ENCODE measurements around the gene MCM9. TPM values are rescaled to one million over a fixed set of nuclear protein-coding genes. Genes with fewer than 3 reads are reported as not detected.

The MCM9 gene
- total RNA-seq, 1 donor from 2014 or later, result 15.6 TPM

DNA sequence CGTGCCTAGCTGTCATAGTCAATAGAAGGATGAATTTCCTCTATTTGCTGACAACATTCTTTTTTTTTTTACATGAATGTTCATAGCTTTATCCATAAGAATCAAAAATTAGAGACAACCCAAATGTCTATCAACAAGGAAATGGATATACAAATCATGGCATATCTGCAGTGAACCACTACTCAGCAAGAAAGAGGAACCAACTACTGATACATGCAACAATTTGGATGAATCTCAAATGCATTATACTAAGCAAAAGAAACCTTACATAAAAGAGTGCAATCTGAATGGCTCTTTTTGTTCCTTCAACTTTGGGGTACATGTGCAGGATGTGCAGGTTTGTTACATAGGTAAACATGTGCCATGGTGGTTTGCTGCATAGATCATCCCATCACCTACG is 17.7 kb upstream of the MCM9 start:
- no peak for DNase-seq (ENCODE audit: extremely low spot score, unreplicated experiment)
- no peak overlapping the region for H3K27ac Mint-ChIP-seq (ENCODE audit: unreplicated experiment)
- no peaks in the 10 kb centered on the region for H3K27me3 Mint-ChIP-seq (ENCODE audit: unreplicated experiment)
- no peaks in the 10 kb centered on the region for H3K4me1 Mint-ChIP-seq (ENCODE audit: unreplicated experiment)
- no peak overlapping the region for H3K4me3 Mint-ChIP-seq (ENCODE audit: unreplicated experiment)
- no peaks in the 10 kb centered on the region for H3K36me3 Mint-ChIP-seq (ENCODE audit: unreplicated experiment)
- TF ChIP-seq, protein P1, sequence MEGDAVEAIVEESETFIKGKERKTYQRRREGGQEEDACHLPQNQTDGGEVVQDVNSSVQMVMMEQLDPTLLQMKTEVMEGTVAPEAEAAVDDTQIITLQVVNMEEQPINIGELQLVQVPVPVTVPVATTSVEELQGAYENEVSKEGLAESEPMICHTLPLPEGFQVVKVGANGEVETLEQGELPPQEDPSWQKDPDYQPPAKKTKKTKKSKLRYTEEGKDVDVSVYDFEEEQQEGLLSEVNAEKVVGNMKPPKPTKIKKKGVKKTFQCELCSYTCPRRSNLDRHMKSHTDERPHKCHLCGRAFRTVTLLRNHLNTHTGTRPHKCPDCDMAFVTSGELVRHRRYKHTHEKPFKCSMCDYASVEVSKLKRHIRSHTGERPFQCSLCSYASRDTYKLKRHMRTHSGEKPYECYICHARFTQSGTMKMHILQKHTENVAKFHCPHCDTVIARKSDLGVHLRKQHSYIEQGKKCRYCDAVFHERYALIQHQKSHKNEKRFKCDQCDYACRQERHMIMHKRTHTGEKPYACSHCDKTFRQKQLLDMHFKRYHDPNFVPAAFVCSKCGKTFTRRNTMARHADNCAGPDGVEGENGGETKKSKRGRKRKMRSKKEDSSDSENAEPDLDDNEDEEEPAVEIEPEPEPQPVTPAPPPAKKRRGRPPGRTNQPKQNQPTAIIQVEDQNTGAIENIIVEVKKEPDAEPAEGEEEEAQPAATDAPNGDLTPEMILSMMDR (IDR thresholded peaks at IDR 0.05), result no peak
- no peaks in the 10 kb centered on the region for H3K9me3 Mint-ChIP-seq (ENCODE audit: unreplicated experiment)

DNA sequence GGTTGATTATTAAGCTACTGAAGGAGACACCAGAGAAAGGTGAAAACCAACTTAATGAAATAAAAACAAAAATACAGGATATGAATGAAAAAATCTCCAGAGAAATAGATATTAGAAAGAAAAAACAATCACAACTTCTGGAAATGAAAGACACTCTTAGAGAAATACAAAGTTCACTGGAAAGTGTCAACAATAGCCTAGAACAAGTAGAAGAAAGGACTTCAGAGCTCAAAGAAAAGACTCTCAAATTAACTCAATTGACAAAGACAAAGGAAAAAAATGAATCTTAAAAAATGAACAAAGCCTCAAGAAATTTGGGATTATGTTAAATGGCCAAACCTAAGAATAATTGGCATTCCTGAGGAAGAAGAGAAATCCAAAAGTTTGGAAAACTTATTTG is 10.3 kb upstream of the MCM9 start:
- no peak overlapping the region for H3K4me3 Mint-ChIP-seq (ENCODE audit: unreplicated experiment)
- peaks cover 45% of the 10 kb centered on the region for H3K9me3 Mint-ChIP-seq (ENCODE audit: unreplicated experiment)
- TF ChIP-seq, protein P1 (IDR thresholded peaks at IDR 0.05), result no peak
- H3K27me3 Mint-ChIP-seq (ENCODE audit: unreplicated experiment), result peaks cover 2% of the 10 kb centered on the region
- no peaks in the 10 kb centered on the region for H3K4me1 Mint-ChIP-seq (ENCODE audit: unreplicated experiment)
- peaks cover 4% of the 10 kb centered on the region for H3K36me3 Mint-ChIP-seq (ENCODE audit: unreplicated experiment)
- H3K27ac Mint-ChIP-seq (ENCODE audit: unreplicated experiment), result no peak overlapping the region
- no peak for DNase-seq (ENCODE audit: extremely low spot score, unreplicated experiment)

DNA sequence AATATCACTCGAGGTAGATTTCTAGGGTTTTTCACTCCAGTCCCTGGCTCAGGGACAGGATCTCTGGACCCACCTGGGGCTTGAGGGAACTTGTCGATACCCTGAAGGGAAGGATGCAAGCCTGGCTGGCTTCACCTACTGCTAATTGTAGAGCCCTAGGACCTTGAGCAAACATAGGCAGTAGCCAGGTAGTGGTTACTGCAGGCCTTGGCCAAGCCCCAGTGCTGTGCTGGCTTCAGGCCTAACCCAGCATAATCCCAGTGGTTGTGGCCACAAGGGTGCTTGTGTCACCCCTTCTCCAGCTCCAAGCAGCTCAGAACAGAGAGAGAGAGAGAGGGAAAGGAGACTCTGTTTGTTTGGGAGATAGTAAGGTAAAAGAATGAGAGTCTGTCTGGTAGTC is 5.8 kb upstream of the MCM9 start:
- Mint-ChIP-seq H3K9me3 (ENCODE audit: unreplicated experiment) (peaks cover 29% of the 10 kb centered on the region), H3K4me3 (ENCODE audit: unreplicated experiment) (no peak overlapping the region), H3K27me3 (ENCODE audit: unreplicated experiment) (peaks cover 2% of the 10 kb centered on the region), H3K36me3 (ENCODE audit: unreplicated experiment) (peaks cover 3% of the 10 kb centered on the region), H3K4me1 (ENCODE audit: unreplicated experiment) (peaks cover 2% of the 10 kb centered on the region), H3K27ac (ENCODE audit: unreplicated experiment) (no peak overlapping the region)
- no peak for DNase-seq (ENCODE audit: extremely low spot score, unreplicated experiment)
- TF ChIP-seq, protein P1 (IDR thresholded peaks at IDR 0.05), result no peak

DNA sequence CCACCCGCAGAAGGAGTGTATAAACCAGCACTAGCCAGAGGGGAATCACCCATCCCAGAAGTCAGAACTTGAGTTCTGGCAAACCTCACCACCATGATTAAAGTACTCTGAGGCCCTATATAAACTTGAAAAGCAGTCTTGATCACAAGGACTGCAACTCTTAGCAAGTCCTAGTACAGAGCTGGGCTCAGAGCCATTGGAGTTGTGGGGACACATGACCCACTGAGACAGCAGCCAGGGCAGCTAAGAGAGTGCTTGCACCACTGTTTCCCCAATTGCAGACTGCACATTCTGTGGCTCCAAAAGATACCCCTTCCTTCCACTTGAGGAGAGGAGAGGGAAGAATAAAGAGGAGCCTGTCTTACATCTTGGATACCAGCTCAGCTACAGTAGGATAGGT is 4.7 kb upstream of the MCM9 start:
- Mint-ChIP-seq H3K36me3 (ENCODE audit: unreplicated experiment) (peaks cover 3% of the 10 kb centered on the region), H3K9me3 (ENCODE audit: unreplicated experiment) (peaks cover 18% of the 10 kb centered on the region), H3K4me3 (ENCODE audit: unreplicated experiment) (no peak overlapping the region), H3K27me3 (ENCODE audit: unreplicated experiment) (peaks cover 2% of the 10 kb centered on the region), H3K4me1 (ENCODE audit: unreplicated experiment) (peaks cover 10% of the 10 kb centered on the region), H3K27ac (ENCODE audit: unreplicated experiment) (no peak overlapping the region)
- TF ChIP-seq, protein P1 (IDR thresholded peaks at IDR 0.05), result no peak
- no peak for DNase-seq (ENCODE audit: extremely low spot score, unreplicated experiment)

DNA sequence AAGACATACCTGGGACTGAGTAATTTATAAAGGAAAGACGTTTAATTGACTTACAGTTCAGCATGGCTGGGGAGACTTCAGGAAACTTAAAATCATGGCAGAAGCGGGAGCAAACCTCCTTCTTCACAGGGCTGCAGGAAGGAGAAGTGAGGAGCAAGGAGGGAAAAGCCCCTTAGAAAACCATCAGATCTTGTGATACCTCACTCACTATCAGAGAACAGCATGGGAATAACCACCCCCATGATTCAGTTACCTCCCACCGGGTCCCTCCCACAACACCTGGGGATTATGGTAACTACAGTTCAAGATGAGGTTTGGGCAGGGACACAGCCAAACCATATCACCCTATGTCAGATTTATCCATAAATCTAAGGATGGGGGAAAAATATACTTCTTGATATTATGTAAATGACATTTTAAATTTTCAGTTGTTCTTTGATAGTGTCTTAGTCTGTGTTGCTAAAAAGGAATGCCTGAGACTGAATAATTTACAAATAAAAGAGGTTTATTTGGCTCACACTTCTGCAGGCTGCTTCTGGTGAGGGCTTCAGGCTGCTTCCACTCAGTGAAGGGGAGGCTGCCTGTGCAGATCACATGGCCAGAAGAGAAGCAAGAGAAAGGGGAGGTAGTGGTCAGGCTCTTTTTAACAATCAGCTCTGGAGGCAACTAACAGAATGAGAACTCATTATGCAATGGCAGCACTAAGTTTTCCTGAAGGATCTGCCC is 1.2 kb upstream of the MCM9 start:
- Mint-ChIP-seq H3K4me1 (ENCODE audit: unreplicated experiment) (peaks cover 21% of the 10 kb centered on the region), H3K4me3 (ENCODE audit: unreplicated experiment) (peak overlapping the region; percentile 93), H3K36me3 (ENCODE audit: unreplicated experiment) (peaks cover 3% of the 10 kb centered on the region), H3K27me3 (ENCODE audit: unreplicated experiment) (no peaks in the 10 kb centered on the region), H3K9me3 (ENCODE audit: unreplicated experiment) (no peaks in the 10 kb centered on the region), H3K27ac (ENCODE audit: unreplicated experiment) (no peak overlapping the region)
- TF ChIP-seq, protein P1 (IDR thresholded peaks at IDR 0.05), result no peak
- DNase-seq (ENCODE audit: extremely low spot score, unreplicated experiment), result no peak
